HG03575 (cell line): ENCODE measurements around the gene BSN.

Experiments
- ATAC-seq: cut with Tn5 transposase; IDR thresholded peaks from one replicate; pipeline ENCODE4 v1.9.1; 2021; ENCODE audit not compliant: unreplicated experiment, insufficient number of reproducible peaks, low FRiP score; ENCODE audit errors: extremely low read depth

The BSN gene

GRCh38 chr3:49533031-49533430, 21.2 kb upstream of the BSN start:
- ATAC-seq: no peak

- ATAC-seq: no peak
Observed at GRCh38 chr3:49533786-49534519, 20.3 kb upstream of the BSN start.

- no peak for ATAC-seq
Observed at GRCh38 chr3:49534581-49535441, 19.5 kb upstream of the BSN start.

- no peak for ATAC-seq
Observed at GRCh38 chr3:49535971-49536874, 18.1 kb upstream of the BSN start.

GRCh38 chr3:49536875-49537533, 17.3 kb upstream of the BSN start:
- ATAC-seq: no peak

GRCh38 chr3:49539659-49540560, 14.4 kb upstream of the BSN start:
- ATAC-seq: no peak

- no peak for ATAC-seq
Observed at GRCh38 chr3:49552087-49552486, 2.2 kb upstream of the BSN start.

- ATAC-seq: no peak
Observed at GRCh38 chr3:49553324-49553691, 969 bp upstream of the BSN start.

GRCh38 chr3:49554633-49555265, 472 bp downstream of the BSN start:
- ATAC-seq: no peak

- ATAC-seq: no peak
Observed at GRCh38 chr3:49556500-49557275, 2.4 kb downstream of the BSN start.

- no peak for ATAC-seq
Observed at GRCh38 chr3:49563040-49563578, 8.8 kb downstream of the BSN start.

GRCh38 chr3:49563766-49564165, 9.5 kb downstream of the BSN start:
- ATAC-seq: no peak

- no peak for ATAC-seq
Observed at GRCh38 chr3:49566312-49566711, 12.0 kb downstream of the BSN start.

- ATAC-seq: no peak
Observed at GRCh38 chr3:49567406-49567805, 13.1 kb downstream of the BSN start.

- no peak for ATAC-seq
Observed at GRCh38 chr3:49568965-49569364, 14.7 kb downstream of the BSN start.

GRCh38 chr3:49570028-49570654, 15.9 kb downstream of the BSN start:
- no peak for ATAC-seq
